Measurements from ENCODE around the gene PAF1. TPM values are rescaled to one million over a fixed set of nuclear protein-coding genes. Genes with fewer than 3 reads are reported as not detected.

Gene PAF1
- polyA plus RNA-seq, 2 of the 4 experiments (the other 2 are of a cell fraction) = 103 to 110 TPM

DNA sequence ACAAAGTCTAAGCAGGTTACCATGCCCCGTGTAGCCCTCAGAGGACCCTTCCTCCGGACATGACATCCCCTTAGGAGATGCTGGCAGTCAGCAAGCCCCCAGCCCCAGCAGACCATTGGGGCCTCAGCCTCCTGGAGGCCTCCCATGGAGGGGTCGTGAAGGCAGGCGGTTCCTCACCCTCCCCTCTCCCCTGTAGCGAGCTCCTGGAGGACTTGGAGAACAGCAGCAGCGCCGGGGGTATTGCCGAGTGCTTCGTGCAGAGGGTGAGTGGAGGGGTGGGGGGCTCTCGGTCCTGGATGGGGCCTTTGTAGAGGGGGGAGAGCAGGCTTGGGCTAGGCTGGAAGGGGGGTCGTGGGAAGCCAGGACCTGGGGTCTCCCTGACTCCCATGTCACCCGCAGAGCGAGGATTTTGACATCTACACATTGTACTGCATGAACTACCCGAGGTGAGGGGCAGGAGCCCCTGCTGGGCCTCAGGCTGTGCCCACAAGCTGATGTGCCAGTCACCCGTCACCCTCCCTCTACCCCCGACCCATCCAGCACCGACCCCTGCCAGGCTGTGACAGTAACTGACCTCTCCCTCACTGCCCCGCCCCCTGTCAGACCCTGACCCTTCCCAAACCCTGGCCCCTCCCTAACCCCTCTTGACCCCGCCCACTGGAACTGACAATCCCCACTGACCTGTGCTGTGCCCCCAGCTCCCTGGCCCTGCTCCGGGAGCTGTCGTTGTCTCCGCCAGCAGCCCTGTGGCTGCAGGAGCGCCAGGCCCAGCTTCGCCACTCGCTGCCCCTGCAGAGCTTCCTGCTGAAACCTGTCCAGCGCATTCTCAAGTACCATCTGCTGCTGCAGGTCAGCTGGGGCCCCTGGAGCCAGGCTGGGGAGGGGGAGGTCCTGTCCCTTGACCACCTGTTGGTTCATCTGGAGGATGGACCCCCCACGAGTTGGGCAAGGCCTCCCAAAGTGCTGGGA lies 25.5 kb upstream of the PAF1 start:
- Histone ChIP-seq H3K4me3 (no peak overlapping the region), H3K27ac (no peak overlapping the region), H3K4me1 (peaks cover 16% of the 10 kb centered on the region), H3K4me2 (no peak overlapping the region), H3K9me3 (no peaks in the 10 kb centered on the region)
- ChIA-PET POLR2A (interaction anchor here (0.6 to 4.7 kb wide), 4 partner anchors 10 to 50 kb away, joined by 3 to 102 read pairs (median 7); partner anchors contain the start of gene RPS16), CTCF (interaction anchor here (1.0 to 23.5 kb wide), 9 partner anchors 10 to 117 kb away, joined by 3 to 457 read pairs (median 12); partner anchors contain the start of genes EID2B, MED29, PAF1 and RPS16)
- no peak for DNase-seq (ENCODE audit: low read depth in 1 of 2, low spot score in 1 of 2)
- TF ChIP-seq RCOR1 (IDR thresholded peaks at IDR 0.05; ENCODE audit: low read depth, low read length) = no peak
- TF ChIP-seq KDM1A (IDR thresholded peaks at IDR 0.05; ENCODE audit: low read depth) = no peak
- no peak for TF ChIP-seq MAFK (IDR thresholded peaks at IDR 0.05; ENCODE audit: partially characterized antibody)
- TF ChIP-seq POLR2AphosphoS2 (conservative IDR thresholded peaks at IDR 0.05; ENCODE audit: low read length) = no peak
- TF ChIP-seq MYC (IDR thresholded peaks at IDR 0.05; ENCODE audit: borderline replicate concordance, low read length) = no peak
- TF ChIP-seq RNF2 (IDR thresholded peaks at IDR 0.05; ENCODE audit: borderline replicate concordance, low read depth) = no peak
- no peak for TF ChIP-seq HDAC2 (IDR thresholded peaks at IDR 0.05)
- TF ChIP-seq FOXS1 (CRISPR knock-in tag; IDR thresholded peaks at IDR 0.05) = no peak
- no peak for TF ChIP-seq POLR2A (IDR thresholded peaks at IDR 0.05; ENCODE audit: low read length)
- TF ChIP-seq, protein P1, sequence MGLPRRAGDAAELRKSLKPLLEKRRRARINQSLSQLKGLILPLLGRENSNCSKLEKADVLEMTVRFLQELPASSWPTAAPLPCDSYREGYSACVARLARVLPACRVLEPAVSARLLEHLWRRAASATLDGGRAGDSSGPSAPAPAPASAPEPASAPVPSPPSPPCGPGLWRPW (IDR thresholded peaks at IDR 0.05) = no peak
- TF ChIP-seq EHF (CRISPR knock-in tag; IDR thresholded peaks at IDR 0.05) = no peak
- TF ChIP-seq, protein P2, sequence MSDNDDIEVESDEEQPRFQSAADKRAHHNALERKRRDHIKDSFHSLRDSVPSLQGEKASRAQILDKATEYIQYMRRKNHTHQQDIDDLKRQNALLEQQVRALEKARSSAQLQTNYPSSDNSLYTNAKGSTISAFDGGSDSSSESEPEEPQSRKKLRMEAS (IDR thresholded peaks at IDR 0.05) = no peak
- TF ChIP-seq ZC3H11A (IDR thresholded peaks at IDR 0.05) = no peak
- no peak for TF ChIP-seq EHMT2 (IDR thresholded peaks at IDR 0.05; ENCODE audit: low read depth)
- TF ChIP-seq EP300 (IDR thresholded peaks at IDR 0.05) = no peak
- no peak for TF ChIP-seq NFE2L2 (conservative IDR thresholded peaks at IDR 0.05; ENCODE audit: low read length)
- no peak for TF ChIP-seq CHD4 (IDR thresholded peaks at IDR 0.05; ENCODE audit: borderline replicate concordance)
- WGBS (ENCODE audit: missing lambda C conversion rate) = 89% methylated on average over 22 of the region's 27 CpGs
- FAIRE-seq = no peak
- no peak for ATAC-seq

DNA sequence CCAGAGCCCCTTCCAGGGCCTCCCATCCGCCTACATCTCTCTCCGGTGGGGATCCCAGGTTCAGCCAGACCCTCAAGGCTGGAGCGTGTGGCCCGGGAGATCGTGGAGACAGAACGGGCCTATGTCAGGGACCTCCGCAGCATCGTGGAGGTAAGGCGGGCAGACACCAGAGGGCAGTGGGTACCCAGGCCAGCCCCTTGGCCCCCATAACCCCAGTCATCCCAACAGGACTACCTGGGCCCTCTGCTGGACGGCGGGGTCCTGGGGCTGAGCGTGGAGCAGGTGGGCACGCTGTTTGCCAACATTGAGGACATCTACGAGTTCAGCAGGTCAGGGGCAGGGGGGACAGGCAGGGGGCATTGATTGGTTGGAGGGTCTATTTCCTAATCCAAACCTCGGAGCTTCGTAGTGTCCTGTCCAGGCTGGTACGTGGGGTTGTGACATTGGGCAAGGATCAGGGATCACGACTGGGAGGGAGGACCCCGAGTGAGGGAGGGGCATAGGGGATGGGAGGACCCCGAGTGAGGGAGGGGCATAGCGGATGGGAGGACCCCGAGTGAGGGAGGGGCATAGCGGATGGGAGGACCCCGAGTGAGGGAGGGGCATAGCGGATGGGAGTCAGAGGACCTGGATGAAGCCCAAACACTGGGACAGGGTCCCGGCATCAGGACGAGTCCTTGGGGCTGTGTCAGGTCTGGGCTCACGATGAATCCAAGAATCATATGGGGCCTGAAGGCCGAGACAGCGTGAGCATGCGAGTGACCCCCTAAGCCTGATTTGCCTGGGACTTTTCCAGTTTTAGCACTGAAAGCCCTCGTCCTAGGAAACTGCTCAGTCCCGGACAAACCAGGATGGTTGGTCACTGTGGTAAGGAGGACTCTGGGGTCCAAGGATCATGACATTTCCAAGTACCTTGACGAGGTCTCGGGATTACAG lies 24.5 kb upstream of the PAF1 start:
- ATAC-seq (no peak), FAIRE-seq (no peak), DNase-seq (ENCODE audit: low read depth in 1 of 2, low spot score in 1 of 2) (peak in 1 of 2 experiments; percentile 36)
- ChIA-PET CTCF (interaction anchor here (1.0 to 23.5 kb wide), 10 partner anchors 11 to 118 kb away, joined by 3 to 457 read pairs (median 12); partner anchors contain the start of genes EID2B, MED29, PAF1 and RPS16), POLR2A (interaction anchor here (0.6 to 4.7 kb wide), 5 partner anchors 11 to 51 kb away, joined by 4 to 102 read pairs (median 16); partner anchors contain the start of gene RPS16)
- no peak overlapping the region for H3K4me3 ChIP-seq
- H3K27ac ChIP-seq = peak overlapping the region in 1 of 2 experiments; percentile 89; a peak in 3 of 6 replicates
- H3K4me2 ChIP-seq = peak overlapping the region; percentile 89
- 85% methylated on average over 35 of the region's 35 CpGs for WGBS (ENCODE audit: missing lambda C conversion rate)
- no peaks in the 10 kb centered on the region for H3K9me3 ChIP-seq
- peaks cover 27% of the 10 kb centered on the region for H3K4me1 ChIP-seq
- peak in 1 of 2 experiments; percentile 20; a peak in 1 of 5 replicates for TF ChIP-seq RAD21 (conservative IDR thresholded peaks at IDR 0.05 in 1 of 2, IDR thresholded peaks at IDR 0.05 in 1 of 2)
- TF ChIP-seq SMC3 (IDR thresholded peaks at IDR 0.05) = 0 out of 3 replicates have a peak, but pooled peaks have one; percentile 12
- TF ChIP-seq, protein P2 (IDR thresholded peaks at IDR 0.05) = no peak
